IMR-90 (cell line): Measurements from ENCODE around the gene LAMB1. TPM values are rescaled to one million over a fixed set of nuclear protein-coding genes. Genes with fewer than 3 reads are reported as not detected.

ENCODE experiments used
- ATAC-seq: fragments of 200-7000 bp; cut with Tn5 transposase; 2 replicates; pipeline ENCODE4 v1.9.1; 2020; ENCODE audit warnings: low read depth, mild to moderate bottlenecking, moderate library complexity
- BruUV-seq: library from RNA; stranded (reverse); fragments of 400-500 nt; replicated peaks from 2 replicates; lab custom pipeline; 2021; lab: Mats Ljungman, UMichigan
- CTCF ChIA-PET: fragments of 300-600 bp; formaldehyde crosslinking; extraction: SDS; loops from one replicate; lab custom pipeline; 2021; ENCODE audit warnings: antibody characterized with exemption; lab: Yijun Ruan, JAX
- POLR2A ChIA-PET: fragments of 300-600 bp; sonication (Branson Sonifier 250); formaldehyde crosslinking; loops from one replicate; lab custom pipeline; 2022; ENCODE audit warnings: antibody characterized with exemption; ENCODE audit not compliant: unreplicated experiment; lab: Charles Lee
- DNase-seq: peaks from one replicate; pipeline ENCODE4 v3.0.0; 2013
- H2AFZ ChIP-seq: replicated peaks from 2 replicates; pipeline ENCODE3; 2013; ENCODE audit warnings: low read length, mild to moderate bottlenecking; ENCODE audit not compliant: poor library complexity
- H2AK5ac ChIP-seq: 2 replicates; pipeline ENCODE4 v1.6.1; 2013; ENCODE audit warnings: low read depth, low read length, inconsistent platforms
- H2AK9ac ChIP-seq: replicated peaks from 2 replicates; pipeline ENCODE3; 2013; ENCODE audit warnings: mild to moderate bottlenecking, low read depth, low read length, moderate library complexity; ENCODE audit not compliant: poor library complexity
- H2BK120ac ChIP-seq: 2 replicates; pipeline ENCODE4 v1.6.1; 2013; ENCODE audit warnings: low read depth, low read length, inconsistent platforms
- H2BK15ac ChIP-seq: 3 replicates; pipeline ENCODE4 v1.6.1; 2013; ENCODE audit warnings: low read depth, low read length, inconsistent platforms
- H2BK20ac ChIP-seq: 2 replicates; pipeline ENCODE4 v1.6.1; 2013; ENCODE audit warnings: low read depth, mild to moderate bottlenecking, inconsistent platforms, low read length, moderate library complexity
- H2BK5ac ChIP-seq: 2 replicates; pipeline ENCODE4 v1.6.1; 2013; ENCODE audit warnings: mild to moderate bottlenecking, low read depth, low read length, inconsistent platforms; ENCODE audit not compliant: poor library complexity, severe bottlenecking
- H3K14ac ChIP-seq: replicated peaks from 2 replicates; pipeline ENCODE4 v1.6.1; 2013; ENCODE audit warnings: low read depth, low read length, inconsistent platforms
- H3K18ac ChIP-seq: 2 replicates; pipeline ENCODE4 v1.6.1; 2013; ENCODE audit warnings: low read depth, low read length, control low read depth
- H3K23ac ChIP-seq: 2 replicates; pipeline ENCODE4 v1.6.1; 2013; ENCODE audit warnings: low read depth, low read length, inconsistent platforms
- H3K27ac ChIP-seq: 2 replicates; pipeline ENCODE4 v1.5.1; 2013; ENCODE audit warnings: mild to moderate bottlenecking, control low read depth, low read length; ENCODE audit not compliant: insufficient read depth
- H3K27me3 ChIP-seq: 2 replicates; pipeline ENCODE4 v1.6.1; 2013; ENCODE audit warnings: low read length; ENCODE audit not compliant: control insufficient read depth, insufficient read depth
- H3K36me3 ChIP-seq: 2 replicates; pipeline ENCODE4 v1.6.1; 2013; ENCODE audit warnings: low read length, mixed read lengths; ENCODE audit not compliant: control insufficient read depth, insufficient read depth
- H3K4ac ChIP-seq: 2 replicates; pipeline ENCODE4 v1.6.1; 2013; ENCODE audit warnings: low read depth, low read length, inconsistent platforms
- H3K4me1 ChIP-seq: 2 replicates; pipeline ENCODE4 v1.6.1; 2013; ENCODE audit warnings: low read length, mixed read lengths; ENCODE audit not compliant: control insufficient read depth, insufficient read depth
- H3K4me2 ChIP-seq: 2 replicates; pipeline ENCODE4 v1.6.1; 2013; ENCODE audit warnings: low read depth, mild to moderate bottlenecking, control low read depth, low read length, moderate library complexity
- H3K4me3 ChIP-seq: 2 replicates; pipeline ENCODE4 v1.5.1; 2013; ENCODE audit warnings: low read depth, mild to moderate bottlenecking, control low read depth, low read length, moderate library complexity; ENCODE audit not compliant: insufficient read depth
- H3K56ac ChIP-seq: 2 replicates; pipeline ENCODE4 v1.6.1; 2013; ENCODE audit warnings: low read length, inconsistent platforms; ENCODE audit not compliant: insufficient read depth; ENCODE audit errors: extremely low read depth
- H3K79me1 ChIP-seq, 2 experiments: 2 replicates each; pipeline ENCODE4 v1.6.1; 2013; ENCODE audit warnings: low read length in 2 of 2, inconsistent platforms in 1 of 2, low read depth in 1 of 2
- H3K9ac ChIP-seq: 2 replicates; pipeline ENCODE4 v1.6.1; 2013; ENCODE audit warnings: low read depth, low read length, control low read depth
- H3K9me1 ChIP-seq: 2 replicates; pipeline ENCODE4 v1.6.1; 2013; ENCODE audit warnings: low read length, inconsistent platforms; ENCODE audit not compliant: insufficient read depth
- H3K9me3 ChIP-seq: 2 replicates; pipeline ENCODE4 v1.6.1; 2013; ENCODE audit warnings: low read length; ENCODE audit not compliant: control insufficient read depth, insufficient read depth
- H4K20me1 ChIP-seq: 2 replicates; pipeline ENCODE4 v1.6.1; 2013; ENCODE audit warnings: low read length, inconsistent platforms; ENCODE audit not compliant: insufficient read depth
- H4K5ac ChIP-seq: 2 replicates; pipeline ENCODE4 v1.6.1; 2013; ENCODE audit warnings: mild to moderate bottlenecking, low read depth, low read length, control low read depth
- H4K8ac ChIP-seq, 2 experiments: 2 replicates each; pipeline ENCODE4 v1.6.1; 2013; ENCODE audit warnings: low read depth in 2 of 2, low read length in 2 of 2, control low read depth in 1 of 2, inconsistent platforms in 1 of 2
- H4K91ac ChIP-seq: 2 replicates; pipeline ENCODE4 v1.6.1; 2013; ENCODE audit warnings: low read depth, low read length, inconsistent platforms; ENCODE audit not compliant: insufficient read depth
- BHLHE40 ChIP-seq: fragments of 150-350 bp; IDR thresholded peaks from 2 replicates; pipeline ENCODE4 v1.6.1; 2016; ENCODE audit warnings: mild to moderate bottlenecking, low read depth, low read length
- CEBPB ChIP-seq: IDR thresholded peaks from 2 replicates; pipeline ENCODE4 v1.6.1; 2012; ENCODE audit warnings: low read depth, low read length, improper control_type of control experiment
- FOS ChIP-seq: fragments of 150-350 bp; IDR thresholded peaks from 2 replicates; pipeline ENCODE4 v1.6.1; 2016; ENCODE audit warnings: low read depth, low read length
- MAZ ChIP-seq: IDR thresholded peaks from 2 replicates; pipeline ENCODE4 v1.6.1; 2012; ENCODE audit warnings: low read depth, mild to moderate bottlenecking, low read length, improper control_type of control experiment, moderate library complexity, borderline replicate concordance
- MXI1 ChIP-seq: IDR thresholded peaks from 2 replicates; pipeline ENCODE4 v1.6.1; 2012; ENCODE audit warnings: low read depth, mild to moderate bottlenecking, low read length, moderate library complexity, borderline replicate concordance
- NFE2L2 ChIP-seq: fragments of 150-350 bp; IDR thresholded peaks from 2 replicates; pipeline ENCODE4 v1.6.1; 2016; ENCODE audit warnings: low read depth, mild to moderate bottlenecking, low read length
- RAD21 ChIP-seq: IDR thresholded peaks from 2 replicates; pipeline ENCODE4 v1.6.1; 2012; ENCODE audit warnings: low read length, improper control_type of control experiment
- SMC3 ChIP-seq: fragments of 150-350 bp; IDR thresholded peaks from 2 replicates; pipeline ENCODE4 v1.6.1; 2016; ENCODE audit warnings: low read depth, mild to moderate bottlenecking, antibody characterized with exemption, low read length, moderate library complexity
- WGBS, 2 experiments: methylation state at CpG; one replicate each; pipeline versions ENCODE4 v1.1.5 to v1.1.7; 2013; ENCODE audit warnings: missing lambda C conversion rate in 2 of 2; ENCODE audit not compliant: insufficient read length in 1 of 2; ENCODE audit errors: extremely low coverage in 2 of 2; 5-methylcytosine and 5-hydroxymethylcytosine counted together
- dilution Hi-C: fragments of 300-500 bp; cut with HindIII; formaldehyde crosslinking; loops from one replicate; pipeline ENCODE4 v1.14.3; 2018; ENCODE audit warnings: low sequenced_read_pairs; ENCODE audit not compliant: unreplicated experiment
- in situ Hi-C: fragments of 300-500 bp; cut with MboI; formaldehyde crosslinking; loops from 3 replicates; pipeline ENCODE4 v1.14.3; 2019; ENCODE audit warnings: low sequenced_read_pairs, inconsistent platforms, mixed read lengths
- intact Hi-C: fragments of 100-400 bp; cut with micrococcal nuclease; formaldehyde crosslinking; loops from 2 replicates; pipeline ENCODE4 v1.10.0; 2022
- polyA plus RNA-seq, 3 experiments: library from polyadenylated mRNA; depleted of rRNA; stranded (reverse); fragments of >200 nt; gene quantifications; 2 replicates each; pipeline ENCODE4 v1.2.3, GENCODE V29; 2012; ENCODE audit warnings: low replicate concordance in 1 of 3
- total RNA-seq: library from RNA; depleted of rRNA; stranded (reverse); fragments of >200 nt; gene quantifications from 2 replicates; pipeline ENCODE4 v1.2.3, GENCODE V29; 2012
- TF ChIP-seq, protein P1 (sequence below): conservative IDR thresholded peaks from 2 replicates; pipeline ENCODE4 v1.5.1; 2012; ENCODE audit warnings: mild to moderate bottlenecking, low read depth, low read length, improper control_type of control experiment
- TF ChIP-seq, protein P2 (sequence below): fragments of 150-350 bp; IDR thresholded peaks from 2 replicates; pipeline ENCODE4 v1.6.1; 2016; ENCODE audit warnings: low read depth, mild to moderate bottlenecking, low read length, moderate library complexity, borderline replicate concordance

Gene LAMB1
- total and polyA plus RNA-seq, 2 of the 4 experiments (the other 2 are of a cell fraction) = 114 to 117 TPM

DNA sequence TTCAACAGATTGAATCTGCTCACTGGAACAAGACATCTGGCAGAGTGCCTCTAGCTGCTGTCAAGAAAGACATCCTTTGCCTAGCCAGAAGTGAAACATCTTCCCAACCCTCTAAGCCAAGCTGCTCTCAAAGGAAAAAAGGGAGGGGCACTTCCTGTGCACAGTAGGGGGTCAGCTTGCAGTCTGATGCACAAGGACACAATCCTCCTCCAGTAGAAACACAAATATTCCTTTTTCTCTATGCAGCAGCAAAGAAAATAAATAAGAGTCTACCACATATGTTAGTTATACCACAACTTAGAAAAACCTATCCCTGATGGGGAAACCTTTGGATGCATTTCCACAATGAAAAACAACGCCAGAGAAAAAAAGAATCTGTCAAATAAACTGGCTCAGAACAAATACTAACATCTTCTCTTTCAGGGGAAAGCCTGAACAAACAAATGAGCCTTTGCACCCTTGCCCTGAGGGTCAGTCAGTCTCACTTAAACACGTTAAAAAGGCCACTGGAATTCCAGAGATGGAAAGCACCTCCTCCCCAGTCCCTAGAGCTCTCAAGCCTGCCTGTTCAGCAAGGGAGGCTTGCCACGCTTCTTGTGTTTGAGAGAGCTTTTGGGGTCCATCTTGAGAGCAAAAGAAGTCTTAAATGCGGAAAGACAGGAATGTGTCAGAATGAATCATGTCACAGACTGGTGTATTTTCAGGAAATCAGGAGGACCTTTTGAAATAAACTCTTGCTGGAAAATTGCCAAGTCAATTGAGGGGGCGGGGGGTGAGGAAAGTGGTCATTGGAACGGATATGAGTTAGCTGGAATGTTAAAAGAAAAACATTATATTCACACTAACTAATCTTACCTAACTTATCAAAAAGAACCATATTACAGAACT lies 7.5 kb downstream of the LAMB1 start:
- Histone ChIP-seq H3K4me1 (peaks cover 23% of the 10 kb centered on the region), H3K79me1 (peaks cover 11 to 49% of the 10 kb centered on the region in 2 experiments), H4K8ac (peak overlapping the region in 1 of 2 experiments; percentile 10; a peak in 1 of 4 replicates), H3K4me3 (no peak overlapping the region), H2BK5ac (peak overlapping the region; percentile 67), H3K9me3 (no peaks in the 10 kb centered on the region), H2AFZ (no peak overlapping the region), H2AK5ac (no peak overlapping the region), H3K27ac (peak overlapping the region; percentile 84), H2BK120ac (peak overlapping the region; percentile 15; the same call in 1 of the 2 replicates), H4K91ac (peak overlapping the region; percentile 9; the same call in 1 of the 2 replicates), H3K27me3 (no peaks in the 10 kb centered on the region), H3K9ac (no peak overlapping the region), H2BK20ac (no peak overlapping the region), H3K4me2 (peak overlapping the region; percentile 44), H3K9me1 (peaks cover 13% of the 10 kb centered on the region), H3K56ac (no peak overlapping the region), H3K14ac (no peak overlapping the region; the same call in 1 of the 2 replicates), H2AK9ac (no peak overlapping the region), H2BK15ac (peak overlapping the region; percentile 0; the same call in 1 of the 3 replicates), H3K18ac (peak overlapping the region; percentile 39), H4K5ac (peak overlapping the region; percentile 48), H3K4ac (peak overlapping the region; percentile 1; the same call in 1 of the 2 replicates), H4K20me1 (peaks cover 28% of the 10 kb centered on the region), H3K23ac (peak overlapping the region; percentile 1; the same call in 1 of the 2 replicates), H3K36me3 (peaks cover 47% of the 10 kb centered on the region)
- no peak for TF ChIP-seq NFE2L2
- no peak for TF ChIP-seq SMC3
- TF ChIP-seq FOS = 0 out of 2 replicates have a peak, but pooled peaks have one; percentile 11
- TF ChIP-seq, protein P1, sequence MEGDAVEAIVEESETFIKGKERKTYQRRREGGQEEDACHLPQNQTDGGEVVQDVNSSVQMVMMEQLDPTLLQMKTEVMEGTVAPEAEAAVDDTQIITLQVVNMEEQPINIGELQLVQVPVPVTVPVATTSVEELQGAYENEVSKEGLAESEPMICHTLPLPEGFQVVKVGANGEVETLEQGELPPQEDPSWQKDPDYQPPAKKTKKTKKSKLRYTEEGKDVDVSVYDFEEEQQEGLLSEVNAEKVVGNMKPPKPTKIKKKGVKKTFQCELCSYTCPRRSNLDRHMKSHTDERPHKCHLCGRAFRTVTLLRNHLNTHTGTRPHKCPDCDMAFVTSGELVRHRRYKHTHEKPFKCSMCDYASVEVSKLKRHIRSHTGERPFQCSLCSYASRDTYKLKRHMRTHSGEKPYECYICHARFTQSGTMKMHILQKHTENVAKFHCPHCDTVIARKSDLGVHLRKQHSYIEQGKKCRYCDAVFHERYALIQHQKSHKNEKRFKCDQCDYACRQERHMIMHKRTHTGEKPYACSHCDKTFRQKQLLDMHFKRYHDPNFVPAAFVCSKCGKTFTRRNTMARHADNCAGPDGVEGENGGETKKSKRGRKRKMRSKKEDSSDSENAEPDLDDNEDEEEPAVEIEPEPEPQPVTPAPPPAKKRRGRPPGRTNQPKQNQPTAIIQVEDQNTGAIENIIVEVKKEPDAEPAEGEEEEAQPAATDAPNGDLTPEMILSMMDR = no peak
- no peak for TF ChIP-seq MXI1
- TF ChIP-seq, protein P2, sequence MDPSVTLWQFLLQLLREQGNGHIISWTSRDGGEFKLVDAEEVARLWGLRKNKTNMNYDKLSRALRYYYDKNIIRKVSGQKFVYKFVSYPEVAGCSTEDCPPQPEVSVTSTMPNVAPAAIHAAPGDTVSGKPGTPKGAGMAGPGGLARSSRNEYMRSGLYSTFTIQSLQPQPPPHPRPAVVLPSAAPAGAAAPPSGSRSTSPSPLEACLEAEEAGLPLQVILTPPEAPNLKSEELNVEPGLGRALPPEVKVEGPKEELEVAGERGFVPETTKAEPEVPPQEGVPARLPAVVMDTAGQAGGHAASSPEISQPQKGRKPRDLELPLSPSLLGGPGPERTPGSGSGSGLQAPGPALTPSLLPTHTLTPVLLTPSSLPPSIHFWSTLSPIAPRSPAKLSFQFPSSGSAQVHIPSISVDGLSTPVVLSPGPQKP = no peak
- TF ChIP-seq BHLHE40 = no peak
- peak; percentile 40; the same call in 1 of the 2 replicates for TF ChIP-seq MAZ
- TF ChIP-seq RAD21 = no peak
- no peak for TF ChIP-seq CEBPB
- dilution Hi-C loops (no loop called here), intact Hi-C loops (loop anchor here (1.0 to 2.0 kb wide), 2 partner anchors 21 to 151 kb away; no protein-coding TSS in a partner anchor), in situ Hi-C loops (no loop called here)
- ChIA-PET CTCF (no interaction called here), POLR2A (interaction anchor here (0.6 to 1.4 kb wide), 4 partner anchors 14 to 151 kb away, joined by 3 to 5 read pairs (median 4); no protein-coding TSS in a partner anchor)
- 0% methylated on average over 2 of the region's 6 CpGs; no CpG with 5 or more reads in 1 of the 2 experiments for WGBS, 2 experiments
- DNase-seq (peak; percentile 85), ATAC-seq (peak; percentile 74)
- BruUV-seq = no TSS peak
